Fibroblast of the conjunctiva (primary cell): Measurements from ENCODE around the gene SESN1.

Experiments used
- DNase-seq: peaks from one replicate; pipeline ENCODE4 v3.0.0-alpha.2; 2010; ENCODE audit warnings: low read depth

Gene SESN1

DNA sequence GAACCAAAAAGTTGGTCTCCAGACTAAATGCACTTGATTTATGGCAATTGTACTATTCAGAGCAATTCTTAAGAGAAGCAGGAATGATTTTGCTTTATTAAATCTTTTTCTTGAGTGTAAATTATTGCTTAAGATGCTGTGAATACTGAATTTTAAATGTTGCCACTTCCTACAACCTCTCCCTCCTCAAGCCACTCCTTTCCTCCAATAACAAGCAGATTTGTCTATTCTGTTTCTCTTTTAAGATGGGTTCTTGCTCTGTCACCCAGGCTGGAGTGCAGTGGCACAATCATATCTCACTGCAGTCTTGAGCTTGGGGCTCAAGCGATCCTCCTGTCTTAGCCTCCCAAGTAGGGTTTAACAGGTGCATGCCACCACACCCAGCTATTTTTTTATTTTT lies 65.3 kb downstream of the SESN1 start:
- no peak for DNase-seq

DNA sequence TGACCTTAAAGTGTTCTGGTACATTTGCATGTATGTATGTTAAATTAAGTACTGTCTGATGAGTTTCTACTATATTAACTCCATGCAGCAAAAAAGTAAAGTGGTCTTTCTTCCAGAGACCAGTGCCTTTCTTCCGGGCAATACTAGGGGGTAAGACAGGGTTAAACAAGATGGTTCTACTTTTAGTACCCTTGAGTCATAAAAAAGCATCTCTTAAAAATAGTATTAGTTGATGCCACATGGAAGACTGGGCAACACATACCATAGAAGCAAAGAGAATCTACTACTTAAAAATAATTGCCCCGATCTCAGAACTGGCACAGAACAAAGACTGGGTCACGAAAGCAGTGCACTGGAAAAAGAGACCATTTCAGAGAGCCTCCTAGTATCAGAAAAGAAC lies 66.2 kb downstream of the SESN1 start:
- no peak for DNase-seq

DNA sequence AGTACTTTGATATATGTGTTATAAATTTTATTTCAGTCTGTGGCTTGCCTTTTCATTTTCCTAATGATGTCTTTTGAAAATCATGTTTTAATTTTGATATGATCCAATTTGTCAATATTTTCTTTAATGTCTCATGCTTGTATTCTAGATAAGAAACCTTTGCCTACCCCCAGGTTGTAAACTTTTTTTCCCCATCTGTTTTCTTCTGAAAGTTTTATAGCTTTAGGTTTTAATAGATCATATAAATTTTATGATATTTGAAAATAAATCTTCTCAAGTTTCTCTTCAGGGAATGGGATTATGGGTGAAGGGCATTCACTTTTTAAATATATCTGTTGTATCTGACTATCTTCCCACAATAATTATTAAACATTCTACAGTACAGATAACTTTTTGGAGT lies 66.7 kb downstream of the SESN1 start:
- DNase-seq: no peak

DNA sequence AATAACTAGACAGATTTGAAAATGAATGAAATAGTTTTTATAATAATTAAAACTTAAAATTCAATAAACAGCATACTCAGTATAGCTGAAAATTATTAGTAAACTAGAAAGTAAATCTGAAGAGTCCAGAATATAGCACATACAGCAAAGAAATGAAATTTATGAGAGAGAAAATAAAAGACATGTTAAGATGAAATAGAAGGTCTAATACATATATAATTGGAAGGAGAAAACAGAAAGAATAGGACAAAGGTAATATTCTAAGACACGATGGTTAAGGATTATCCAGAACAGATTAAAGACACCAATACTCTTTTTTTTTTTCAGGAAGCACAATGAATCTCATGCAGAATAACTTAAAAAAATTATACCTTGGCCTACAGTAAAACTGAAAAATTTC lies 69.0 kb downstream of the SESN1 start:
- DNase-seq: no peak

DNA sequence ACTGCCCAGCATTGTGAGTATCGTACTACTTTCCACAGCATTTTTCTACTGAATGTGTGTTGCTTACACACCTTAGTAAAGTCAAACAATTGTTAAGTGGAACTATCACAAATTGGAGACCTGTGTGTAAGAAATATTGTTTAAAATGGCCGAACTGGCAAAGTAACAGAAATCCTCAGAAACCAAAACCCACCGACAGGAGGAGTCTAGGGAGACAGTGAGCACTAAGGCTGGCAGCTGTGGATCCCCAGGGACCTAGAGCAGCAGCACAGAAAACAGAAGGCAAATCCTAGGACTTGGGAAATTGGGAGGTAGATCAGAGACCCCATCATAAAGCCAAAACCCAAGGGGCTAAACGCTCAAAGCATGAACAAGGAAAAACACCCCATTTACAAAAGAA lies 69.9 kb downstream of the SESN1 start:
- no peak for DNase-seq

DNA sequence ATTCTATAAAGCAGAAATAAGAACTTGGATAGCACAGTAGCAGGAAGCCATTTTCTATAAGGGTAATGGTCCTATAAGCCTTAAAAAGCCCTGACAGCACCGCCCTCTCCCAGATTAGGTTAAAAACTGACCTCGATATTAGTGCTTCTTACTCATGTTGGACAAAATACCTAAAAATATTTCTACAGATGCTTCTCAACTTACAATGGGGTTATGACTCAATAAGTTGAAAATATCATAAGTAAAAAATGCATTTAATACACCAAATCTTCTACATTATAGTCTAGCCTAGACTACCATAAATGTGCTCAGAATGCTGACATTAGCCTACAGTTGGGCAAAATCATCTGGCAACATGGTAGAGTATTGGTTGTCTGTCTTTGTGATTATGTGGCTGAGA lies 70.3 kb downstream of the SESN1 start:
- DNase-seq: no peak

DNA sequence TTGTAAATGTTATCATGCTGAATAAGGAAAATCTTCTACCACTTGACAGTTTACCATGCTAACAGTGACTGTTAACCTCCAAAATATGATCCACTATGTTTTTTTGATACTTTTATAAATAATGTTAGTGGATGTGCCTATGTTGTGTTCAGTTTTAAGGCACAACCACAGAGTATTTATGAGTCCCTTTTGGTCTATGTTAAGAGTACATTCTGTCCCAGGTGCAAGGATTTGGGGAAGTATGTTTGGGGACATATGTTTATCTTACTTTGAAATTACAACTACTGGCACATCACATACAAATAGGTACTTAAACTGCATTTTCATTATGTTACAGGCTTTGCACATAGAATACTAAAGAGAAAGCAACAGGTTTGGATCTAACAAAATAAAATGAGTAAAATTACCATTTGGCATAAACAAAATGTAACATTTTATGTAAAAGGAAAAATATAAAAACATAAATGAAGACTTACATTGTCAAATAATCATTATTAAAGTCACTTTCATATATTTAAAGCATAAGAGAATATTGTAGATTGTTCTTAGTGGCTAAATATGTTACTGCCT lies 71.2 kb downstream of the SESN1 start:
- DNase-seq: no peak

DNA sequence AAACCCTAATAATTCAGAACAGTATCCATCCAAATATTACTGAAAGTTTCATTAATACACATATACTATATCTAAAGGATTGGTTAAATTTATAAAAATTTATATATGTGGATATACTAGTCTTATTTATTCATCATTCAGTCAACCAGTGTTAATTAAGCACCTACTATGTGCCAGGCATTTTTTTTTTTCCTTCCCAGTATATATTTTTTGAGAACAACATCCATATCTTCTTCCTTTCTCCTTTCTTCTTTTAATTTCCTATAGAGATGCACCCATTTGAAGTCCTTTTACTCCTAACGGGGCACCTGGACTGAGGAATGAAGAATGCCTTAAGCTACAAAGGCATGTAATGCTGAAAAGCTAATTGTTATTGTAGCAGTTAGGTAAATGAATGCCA lies 72.8 kb downstream of the SESN1 start:
- DNase-seq: no peak

DNA sequence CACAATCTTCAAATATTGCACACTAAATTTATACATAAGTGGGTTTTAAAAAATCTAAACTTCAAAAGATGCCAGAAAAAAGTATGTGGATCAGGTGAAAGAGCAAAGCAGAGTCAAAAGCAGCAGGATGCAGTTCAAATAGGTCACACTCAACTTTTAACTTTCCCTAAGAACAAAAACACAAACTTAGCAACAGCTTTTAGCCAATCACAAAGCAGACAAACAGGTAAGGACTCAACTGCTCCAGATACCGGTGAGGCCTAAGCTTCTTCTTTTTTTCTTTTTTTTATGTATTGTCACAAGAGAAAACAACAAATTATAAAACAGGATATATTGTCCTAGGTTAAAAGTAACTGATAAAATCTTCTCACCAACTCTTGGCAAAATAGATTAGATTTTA lies 74.7 kb downstream of the SESN1 start:
- no peak for DNase-seq

DNA sequence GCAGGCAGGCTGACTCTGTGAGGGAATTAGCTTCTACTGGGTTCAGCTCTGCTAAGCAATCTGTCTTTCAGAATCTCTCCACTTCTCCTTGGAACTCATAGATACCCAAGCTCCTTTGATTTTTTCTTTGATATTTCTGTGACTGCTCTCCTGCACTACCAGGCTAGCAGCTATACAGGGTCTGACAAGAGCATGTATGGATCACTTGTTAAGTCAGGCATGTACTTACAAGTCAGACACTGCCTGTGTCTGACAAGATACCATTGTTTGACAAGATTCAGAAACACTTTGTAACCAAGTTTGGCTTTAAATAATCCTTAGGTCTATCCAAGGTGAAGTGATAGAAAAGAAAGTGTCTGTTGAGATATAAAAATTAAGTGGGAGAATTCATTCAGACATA lies 79.5 kb downstream of the SESN1 start:
- no peak for DNase-seq

DNA sequence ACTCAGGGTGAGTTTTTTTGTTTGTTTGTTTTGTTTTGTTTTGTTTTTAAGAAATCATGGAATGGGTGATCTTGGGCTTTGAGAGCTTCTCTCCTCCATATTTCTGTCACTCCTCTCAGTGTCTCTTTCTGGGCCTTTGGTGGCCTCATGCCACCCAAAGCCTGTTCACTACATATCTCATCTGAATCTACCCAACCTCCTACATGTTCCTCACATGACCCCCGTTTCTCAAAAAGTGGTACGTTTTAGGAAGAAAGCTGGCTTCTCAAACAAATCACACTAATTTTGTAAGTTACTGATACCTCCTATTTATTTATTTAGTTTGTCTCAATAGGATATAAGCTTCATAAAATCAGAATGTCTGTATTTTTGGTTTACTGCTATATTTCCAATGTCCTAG lies 80.0 kb downstream of the SESN1 start:
- DNase-seq: no peak

DNA sequence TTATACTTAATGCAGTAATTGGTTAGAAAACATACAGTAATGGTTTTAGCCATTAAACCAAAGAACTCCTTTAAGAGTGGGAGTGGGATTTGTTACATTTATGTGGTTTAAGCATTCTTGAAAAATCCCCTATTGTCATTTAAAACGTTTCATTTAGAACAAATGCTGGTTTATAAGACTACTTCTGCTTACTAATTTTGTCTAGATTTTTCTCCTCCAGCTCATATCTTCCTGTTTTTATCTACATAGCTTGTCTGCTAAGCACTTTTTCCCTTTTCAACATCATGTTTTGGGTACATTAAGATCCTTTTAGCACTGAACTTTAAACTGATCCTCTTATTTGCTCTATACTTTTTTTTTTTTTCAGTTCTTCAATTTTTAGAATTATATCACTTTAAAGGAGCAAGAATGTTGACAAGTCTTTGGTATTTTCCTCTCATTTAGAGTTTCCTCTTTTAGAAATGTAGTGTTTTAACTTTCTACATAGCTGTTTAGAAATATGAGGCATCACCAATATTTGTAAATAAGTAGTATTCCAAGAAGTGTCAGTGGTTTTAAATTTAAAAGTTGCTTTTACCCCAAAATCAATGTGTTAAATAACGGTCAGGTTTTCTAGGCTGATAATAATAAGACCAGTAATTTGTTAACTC lies 80.9 kb downstream of the SESN1 start:
- no peak for DNase-seq

DNA sequence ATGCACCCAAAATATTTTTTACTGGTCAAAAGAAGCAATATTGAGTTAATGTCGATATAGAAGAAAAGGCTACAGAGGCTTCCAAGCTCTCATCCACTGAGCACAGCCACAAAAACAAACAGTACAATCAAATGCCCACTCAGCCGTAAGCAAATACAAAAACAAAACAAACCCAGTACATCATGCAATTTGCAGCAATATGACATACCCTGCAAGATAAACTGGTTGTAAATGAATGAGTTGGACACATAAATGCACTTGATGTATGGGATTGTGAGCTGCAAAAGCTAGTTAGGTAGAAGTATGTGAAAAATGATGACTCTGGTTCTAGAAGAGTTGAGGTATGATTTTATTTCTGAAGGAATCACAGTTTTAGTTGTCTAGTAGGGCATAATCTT lies 83.9 kb downstream of the SESN1 start:
- no peak for DNase-seq

DNA sequence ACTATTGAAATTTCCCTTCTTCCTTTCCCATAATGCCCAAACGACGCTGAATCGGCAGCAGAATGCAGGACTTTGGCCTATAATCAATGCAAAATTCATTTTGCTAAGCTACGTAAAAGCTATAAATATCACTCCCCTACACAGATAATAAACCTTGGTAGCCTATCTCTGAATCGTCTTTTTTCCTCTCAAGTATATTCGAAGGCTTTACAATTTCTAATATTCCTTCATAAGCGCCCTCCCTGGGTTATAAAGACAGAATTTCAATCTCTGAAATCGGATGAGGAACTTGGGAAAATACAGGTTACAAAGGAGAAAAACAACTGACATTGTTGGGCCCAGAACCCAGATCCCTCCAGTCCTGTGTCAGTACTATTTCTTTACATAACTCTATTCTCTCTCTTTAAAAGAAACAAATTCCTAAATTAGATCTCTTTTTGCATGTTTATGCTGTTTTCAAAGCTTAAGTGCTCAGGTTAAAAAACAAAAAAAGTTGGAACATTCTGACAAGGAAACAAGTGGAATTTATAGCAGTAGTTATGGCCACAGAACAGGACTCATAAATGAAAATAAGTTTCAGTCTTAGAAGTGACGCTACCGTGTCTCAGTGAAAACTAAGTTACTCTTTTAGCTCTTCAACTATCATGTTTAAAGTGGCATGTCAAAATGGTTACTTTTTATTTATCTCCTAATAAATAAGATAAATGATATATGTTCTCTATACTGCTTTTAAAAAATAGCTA lies 84.5 kb downstream of the SESN1 start:
- no peak for DNase-seq

DNA sequence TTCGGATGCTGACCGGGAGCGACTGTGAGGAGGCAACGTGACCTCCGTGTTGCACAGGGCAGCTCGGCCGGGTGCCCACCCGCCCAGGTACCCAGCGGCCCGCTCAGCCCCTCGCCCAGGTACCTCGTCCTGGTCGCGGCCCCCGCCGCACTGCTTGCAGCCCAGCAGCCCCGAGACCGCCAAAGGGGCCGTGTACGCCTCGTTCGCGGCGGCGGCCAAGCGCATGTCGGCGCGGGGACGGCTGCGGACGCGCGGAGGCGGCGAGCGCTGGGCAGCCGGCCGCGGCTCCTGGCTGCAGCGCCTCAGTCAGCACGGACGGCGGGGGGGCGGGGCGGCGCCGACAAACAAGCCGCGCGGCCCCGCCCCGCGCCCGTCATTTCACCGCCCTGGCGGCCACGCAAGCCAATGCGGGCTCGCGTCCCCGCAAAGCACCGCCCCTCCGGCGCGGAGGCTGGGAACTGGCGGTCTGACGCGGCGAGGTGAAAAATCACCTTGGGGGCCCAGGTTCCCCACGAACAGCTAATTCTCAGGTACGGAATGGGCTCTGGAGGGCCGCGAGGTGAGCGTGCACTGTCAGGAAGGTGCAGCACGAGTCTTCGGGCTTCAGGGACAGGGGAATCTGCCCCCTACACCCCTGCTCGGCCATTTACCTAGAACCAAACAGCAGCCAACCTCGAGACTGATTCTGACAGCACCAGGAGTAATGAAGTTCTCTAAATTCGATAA lies 85.2 kb downstream of the SESN1 start:
- DNase-seq: peak; percentile 55

DNA sequence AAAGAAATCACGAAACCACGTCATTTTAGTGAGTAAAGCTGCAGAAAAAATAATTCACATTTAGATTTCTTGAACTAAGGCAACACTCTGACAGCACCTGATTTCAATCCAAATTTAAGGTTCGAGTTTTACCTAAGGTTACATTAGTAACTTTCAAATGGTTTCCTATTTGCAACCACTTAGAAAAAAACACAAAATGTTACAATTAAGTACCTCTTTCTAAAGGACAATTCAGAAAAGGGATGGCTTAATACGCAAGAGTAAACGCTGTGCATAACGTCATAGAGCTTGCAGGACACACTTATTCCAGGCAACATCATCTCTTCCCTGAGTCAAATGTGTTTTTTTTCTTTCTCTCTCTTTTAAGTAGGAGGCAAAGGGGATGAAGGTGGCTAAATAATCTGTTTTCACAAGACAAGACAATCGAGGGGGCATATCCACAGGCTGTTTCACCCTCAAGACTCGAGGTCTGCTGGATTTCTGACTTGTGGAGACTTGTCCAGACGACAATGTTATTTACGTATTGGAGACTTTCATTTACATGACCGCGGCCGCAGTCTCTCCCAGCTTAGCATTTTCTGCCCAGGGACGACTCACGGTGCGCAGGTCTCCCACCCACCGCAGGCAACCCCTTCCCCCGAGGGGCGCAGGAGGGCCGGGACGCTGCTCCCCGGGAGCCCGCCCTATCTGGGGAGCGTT lies 86.0 kb downstream of the SESN1 start:
- no peak for DNase-seq

DNA sequence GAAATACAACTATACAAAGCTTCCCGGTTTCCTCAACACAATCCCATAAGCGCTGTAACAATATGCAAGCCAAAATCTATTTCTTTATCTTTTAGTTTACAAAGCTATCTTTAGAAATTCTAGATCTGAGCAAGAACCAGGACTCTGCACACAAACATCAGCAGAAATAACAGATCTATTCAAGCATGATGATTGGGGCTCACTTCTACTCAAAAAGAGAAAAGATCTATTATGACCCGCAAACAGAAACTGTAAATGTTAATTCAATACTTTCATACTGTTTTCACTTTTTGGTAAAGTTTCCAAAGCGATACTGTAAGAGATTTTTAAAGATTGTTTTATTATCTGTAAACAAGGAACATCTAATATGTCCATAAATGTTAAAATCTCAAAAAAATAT lies 86.6 kb downstream of the SESN1 start:
- DNase-seq: no peak

DNA sequence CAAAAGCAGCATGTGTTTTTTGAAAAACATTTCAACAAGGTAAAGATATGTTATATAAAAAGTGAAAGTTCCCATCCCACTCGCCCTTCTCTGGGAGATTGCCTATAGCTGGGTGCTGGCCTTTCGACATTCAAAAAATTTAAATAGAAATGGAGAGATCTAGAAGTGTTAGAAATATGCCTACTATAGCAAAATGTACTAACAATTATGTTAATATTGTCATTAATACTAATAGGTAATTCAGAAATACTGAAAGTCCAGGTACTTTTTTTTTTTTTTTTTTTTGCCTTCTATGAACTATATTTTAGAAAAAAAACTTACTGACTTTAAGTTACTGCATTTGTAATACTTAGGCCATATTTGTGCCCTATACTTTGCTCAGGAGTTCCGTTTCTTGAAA lies 87.1 kb downstream of the SESN1 start:
- no peak for DNase-seq

DNA sequence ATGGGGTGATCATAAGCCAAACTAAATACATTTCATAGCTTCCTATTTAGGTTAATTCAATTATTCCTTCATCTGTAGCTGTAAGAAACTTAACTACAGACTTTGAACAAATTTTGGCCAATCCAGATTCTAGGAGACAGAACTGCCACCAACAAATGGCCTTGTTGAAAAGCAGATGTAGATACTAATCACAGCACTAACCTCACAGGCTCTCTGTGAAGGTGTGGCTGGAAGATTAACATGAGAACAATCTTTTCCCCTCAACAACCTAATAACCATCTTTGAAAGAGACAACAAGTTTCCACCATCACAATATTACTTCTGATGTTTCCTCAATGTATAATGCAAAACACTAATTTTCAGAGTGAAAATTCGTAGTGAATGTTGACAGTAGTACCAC lies 87.8 kb downstream of the SESN1 start:
- no peak for DNase-seq

DNA sequence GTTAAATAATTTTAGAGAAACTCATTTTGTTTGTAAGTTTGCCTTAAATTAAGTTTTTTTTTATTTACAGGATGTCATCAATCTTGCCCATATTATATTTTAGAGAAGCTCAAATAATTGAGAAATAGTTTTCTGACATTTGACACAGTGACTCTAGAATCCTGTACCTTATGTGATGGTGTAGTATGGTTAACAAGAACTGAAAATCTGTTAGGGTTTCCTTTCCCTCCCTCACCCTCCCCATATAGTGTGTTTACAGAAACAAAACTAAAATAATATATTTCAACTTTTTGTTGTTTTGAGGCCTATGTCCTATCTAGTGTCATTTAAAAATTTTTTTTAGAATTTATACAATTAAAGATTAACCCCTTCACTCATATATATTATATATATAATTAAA lies 91.8 kb downstream of the SESN1 start:
- DNase-seq: no peak

DNA sequence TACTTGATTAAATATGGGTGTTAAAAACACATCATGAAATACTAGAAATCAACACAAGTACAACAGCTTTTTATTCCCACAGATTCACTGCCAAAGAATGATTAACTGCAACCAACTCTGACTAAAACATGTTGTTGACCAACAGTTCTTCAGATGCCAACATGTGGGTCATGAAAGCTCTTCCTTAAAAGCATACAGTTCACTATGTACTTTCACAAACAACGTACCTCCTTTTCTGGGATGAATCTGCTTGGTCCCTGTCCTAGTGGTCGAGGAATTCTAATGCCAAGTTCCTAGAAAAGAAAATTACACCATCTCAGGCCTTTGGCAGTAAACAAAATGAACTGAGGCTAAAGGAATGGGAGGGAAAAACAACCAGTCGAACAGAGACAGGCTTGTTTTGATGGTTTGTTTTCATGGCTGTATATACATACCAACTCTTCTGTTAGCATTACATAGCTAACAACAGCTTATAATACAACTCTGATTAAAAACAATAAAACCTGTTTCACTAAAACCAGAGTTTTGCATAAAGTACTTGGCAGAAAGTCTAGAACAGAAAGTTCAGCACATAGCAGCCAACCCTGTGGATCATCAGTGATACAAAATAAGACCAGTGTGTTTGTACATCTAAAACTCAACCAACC lies 92.5 kb downstream of the SESN1 start:
- DNase-seq: peak; percentile 45

DNA sequence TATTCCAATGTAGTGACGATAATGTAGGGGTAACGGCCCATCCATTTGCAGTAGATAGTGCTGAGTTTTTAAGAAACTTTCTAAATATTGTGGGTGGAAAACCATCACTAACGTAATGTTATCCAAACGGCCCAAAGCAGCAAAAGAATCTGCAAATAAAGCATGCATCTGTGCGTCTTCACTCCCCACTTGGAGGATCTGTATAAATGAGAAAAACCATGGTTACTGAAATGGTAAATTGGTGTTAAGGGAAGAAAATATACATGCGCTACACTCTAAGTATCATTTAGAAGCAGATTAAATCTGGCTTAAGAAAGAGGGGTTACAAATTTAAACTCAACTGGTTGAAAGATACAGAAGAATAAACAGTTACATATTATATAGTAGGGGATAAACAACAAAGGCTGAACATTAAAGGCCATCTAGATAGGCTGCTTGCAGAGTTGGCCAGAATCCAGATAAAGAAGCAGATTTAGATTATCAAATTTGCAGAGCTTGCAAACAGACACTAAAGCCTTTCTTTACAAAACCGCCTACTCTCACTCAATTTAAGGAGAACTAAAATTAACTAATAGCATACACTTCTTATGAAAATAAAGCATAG lies 93.3 kb downstream of the SESN1 start:
- no peak for DNase-seq
